Smooth muscle cell (in vitro differentiated cells): Measurements from ENCODE around the gene LMNB1. TPM values are rescaled to one million over a fixed set of nuclear protein-coding genes. Genes with fewer than 3 reads are reported as not detected.
"Not testable (repeated sequence)": the region's sequence is repeated elsewhere in the genome, so short reads cannot be mapped to it uniquely, and the experiment has no call there.

ENCODE experiments used
- DNase-seq: peaks from one replicate; lab custom pipeline; 2025; ENCODE audit not compliant: unreplicated experiment; lab: John Stamatoyannopoulos, UW
- H2AFZ ChIP-seq: fragments of 200-600 bp; sonication (generic); 2 replicates; pipeline ENCODE4 v1.6.0; 2016; ENCODE audit warnings: antibody characterized with exemption, low read depth, mild to moderate bottlenecking
- H3F3A ChIP-seq: fragments of 200-600 bp; sonication (generic); 2 replicates; pipeline ENCODE4 v1.6.0; 2017; ENCODE audit warnings: antibody characterized with exemption, low read depth
- H3K27ac ChIP-seq: fragments of 200-600 bp; sonication (generic); 2 replicates; pipeline ENCODE4 v1.5.1; 2016; ENCODE audit warnings: low read depth, mild to moderate bottlenecking
- H3K27me3 ChIP-seq: fragments of 200-600 bp; sonication (generic); 2 replicates; pipeline ENCODE4 v1.6.1; 2016; ENCODE audit warnings: low read depth, mild to moderate bottlenecking
- H3K36me3 ChIP-seq: fragments of 200-600 bp; sonication (generic); 2 replicates; pipeline ENCODE4 v1.5.1; 2016; ENCODE audit warnings: low read depth
- H3K4me1 ChIP-seq: fragments of 200-600 bp; sonication (generic); 2 replicates; pipeline ENCODE4 v1.5.1; 2016; ENCODE audit warnings: low read depth
- H3K4me2 ChIP-seq: fragments of 200-600 bp; sonication (generic); 2 replicates; pipeline ENCODE4 v1.6.0; 2016; ENCODE audit warnings: mild to moderate bottlenecking
- H3K4me3 ChIP-seq: fragments of 200-600 bp; sonication (generic); 2 replicates; pipeline ENCODE4 v1.5.1; 2016; ENCODE audit warnings: mild to moderate bottlenecking
- H3K79me2 ChIP-seq: fragments of 200-600 bp; sonication (generic); 2 replicates; pipeline ENCODE4 v1.6.0; 2016; ENCODE audit warnings: low read depth, mild to moderate bottlenecking
- H3K9ac ChIP-seq: fragments of 200-600 bp; sonication (generic); 2 replicates; pipeline ENCODE4 v1.6.0; 2016; ENCODE audit warnings: low read depth
- H3K9me3 ChIP-seq: fragments of 200-600 bp; sonication (generic); replicated peaks from 2 replicates; pipeline ENCODE4 v1.5.1; 2016; ENCODE audit warnings: low read depth
- H4K20me1 ChIP-seq: fragments of 200-600 bp; sonication (generic); 2 replicates; pipeline ENCODE4 v1.6.0; 2016; ENCODE audit warnings: low read depth
- CTCF ChIP-seq: fragments of 200-600 bp; sonication (generic); IDR thresholded peaks from 2 replicates; pipeline ENCODE4 v1.5.1; 2017; ENCODE audit warnings: borderline replicate concordance, mild to moderate bottlenecking, antibody characterized with exemption; ENCODE audit not compliant: insufficient read depth, poor library complexity, severe bottlenecking
- WGBS: methylation state at CpG from one replicate; pipeline ENCODE4 v1.1.7; 2016; ENCODE audit warnings: low lambda C conversion rate; 5-methylcytosine and 5-hydroxymethylcytosine counted together
- polyA plus RNA-seq: library from polyadenylated mRNA; unstranded; fragments of >200 nt; fragmentation: Nextera tagmentation; extraction: Ambion mirVana; gene quantifications from 2 replicates; pipeline ENCODE4 v1.2.1, GENCODE V29; 2016
- total RNA-seq: library from RNA; depleted of rRNA; stranded (reverse); fragments of >200 nt; gene quantifications from 2 replicates; pipeline ENCODE4 v1.2.3, GENCODE V29; 2014

LMNB1 gene
- total and polyA plus RNA-seq, 2 experiments from 2014 or later: 8.4 to 32.5 TPM

- Histone ChIP-seq H3K4me2 (no peak overlapping the region), H3K27ac (no peak overlapping the region), H3K79me2 (no peaks in the 10 kb centered on the region), H3K4me1 (peaks cover 10% of the 10 kb centered on the region), H2AFZ (no peak overlapping the region), H3K27me3 (no peaks in the 10 kb centered on the region), H3K4me3 (no peak overlapping the region), H3F3A (peaks cover 6% of the 10 kb centered on the region), H4K20me1 (no peaks in the 10 kb centered on the region), H3K36me3 (no peaks in the 10 kb centered on the region), H3K9me3 (no peaks in the 10 kb centered on the region), H3K9ac (no peak overlapping the region)
- WGBS: 74% methylated on average over 7 of the region's 7 CpGs
- no peak for DNase-seq
- no peak for TF ChIP-seq CTCF
These were observed 75.9 kb downstream of the LMNB1 start for GRCh38 chr5:126852841-126853271.

GRCh38 chr5:126853541-126854307 lies 76.8 kb downstream of the LMNB1 start:
- not testable (repeated sequence) for H4K20me1 ChIP-seq, H3K79me2 ChIP-seq, H3K9ac ChIP-seq, H3K27ac ChIP-seq, H3K4me3 ChIP-seq, H3K36me3 ChIP-seq, H3K4me1 ChIP-seq, DNase-seq, H2AFZ ChIP-seq, H3K27me3 ChIP-seq, H3F3A ChIP-seq, H3K9me3 ChIP-seq, H3K4me2 ChIP-seq
- WGBS: 98% methylated on average over 27 of the region's 27 CpGs

- 94% methylated on average over 29 of the region's 35 CpGs for WGBS
These were observed 77.7 kb downstream of the LMNB1 start for GRCh38 chr5:126854526-126855110.

GRCh38 chr5:126855266-126855665 lies 78.3 kb downstream of the LMNB1 start:
- peaks cover 4% of the 10 kb centered on the region for H3K4me1 ChIP-seq
- no peak overlapping the region for H3K4me3 ChIP-seq
- no peaks in the 10 kb centered on the region for H3K27me3 ChIP-seq
- H2AFZ ChIP-seq: no peak overlapping the region
- no peak overlapping the region for H3K9ac ChIP-seq
- H3K79me2 ChIP-seq: no peaks in the 10 kb centered on the region
- no peaks in the 10 kb centered on the region for H3K36me3 ChIP-seq
- no peaks in the 10 kb centered on the region for H3K9me3 ChIP-seq
- no peak for TF ChIP-seq CTCF
- peaks cover 6% of the 10 kb centered on the region for H3F3A ChIP-seq
- no peak overlapping the region for H3K4me2 ChIP-seq
- H4K20me1 ChIP-seq: no peaks in the 10 kb centered on the region
- no peak for DNase-seq
- WGBS: 60% methylated on average over 8 of the region's 8 CpGs
- H3K27ac ChIP-seq: no peak overlapping the region

More at GRCh38 chr5:126854526-126855110, 77.7 kb downstream of the LMNB1 start:
- DNase-seq: no peak
- H3K27me3 ChIP-seq: no peaks in the 10 kb centered on the region
- H3K4me2 ChIP-seq: no peak overlapping the region
- peaks cover 4% of the 10 kb centered on the region for H3K4me1 ChIP-seq
- H3F3A ChIP-seq: peaks cover 6% of the 10 kb centered on the region
- no peak overlapping the region for H2AFZ ChIP-seq
- H3K9ac ChIP-seq: no peak overlapping the region
- no peaks in the 10 kb centered on the region for H4K20me1 ChIP-seq
- no peak for TF ChIP-seq CTCF
- H3K27ac ChIP-seq: no peak overlapping the region
- H3K36me3 ChIP-seq: no peaks in the 10 kb centered on the region
- H3K4me3 ChIP-seq: no peak overlapping the region
- H3K79me2 ChIP-seq: no peaks in the 10 kb centered on the region
- no peaks in the 10 kb centered on the region for H3K9me3 ChIP-seq
